NCI-H2171 (cell line): ENCODE data around the gene LMO7.
"Not testable (repeated sequence)": the region's sequence is repeated elsewhere in the genome, so short reads cannot be mapped to it uniquely, and the experiment has no call there.

Source experiments
- DNase-seq: peaks from one replicate; lab custom pipeline; 2025; lab: John Stamatoyannopoulos, UW

The LMO7 gene

GRCh38 chr13:75699062-75699461 is 62.9 kb downstream of the LMO7 start:
- DNase-seq: no peak

- DNase-seq: not testable (repeated sequence)
Measured at GRCh38 chr13:75699717-75700116, 63.6 kb downstream of the LMO7 start.

- no peak for DNase-seq
Measured at GRCh38 chr13:75700552-75700951, 64.4 kb downstream of the LMO7 start.

GRCh38 chr13:75702476-75702875 is 66.3 kb downstream of the LMO7 start:
- no peak for DNase-seq

GRCh38 chr13:75703769-75704168 is 67.6 kb downstream of the LMO7 start:
- DNase-seq: no peak

- no peak for DNase-seq
Measured at GRCh38 chr13:75704194-75704926, 68.2 kb downstream of the LMO7 start.

- DNase-seq: peak; percentile 74
Measured at GRCh38 chr13:75704927-75705288, 68.8 kb downstream of the LMO7 start.

GRCh38 chr13:75705395-75705794 is 69.3 kb downstream of the LMO7 start:
- no peak for DNase-seq

GRCh38 chr13:75705908-75706307 is 69.8 kb downstream of the LMO7 start:
- DNase-seq: no peak

- no peak for DNase-seq
Measured at GRCh38 chr13:75713852-75714251, 77.7 kb downstream of the LMO7 start.

- no peak for DNase-seq
Measured at GRCh38 chr13:75715601-75716523, 79.7 kb downstream of the LMO7 start.

GRCh38 chr13:75717525-75717924 is 81.4 kb downstream of the LMO7 start:
- no peak for DNase-seq

GRCh38 chr13:75721307-75721706 is 85.2 kb downstream of the LMO7 start:
- no peak for DNase-seq

GRCh38 chr13:75723901-75724300 is 87.8 kb downstream of the LMO7 start:
- DNase-seq: no peak

- no peak for DNase-seq
Measured at GRCh38 chr13:75724752-75725517, 88.8 kb downstream of the LMO7 start.

GRCh38 chr13:75725736-75726135 is 89.6 kb downstream of the LMO7 start:
- DNase-seq: no peak

- no peak for DNase-seq
Measured at GRCh38 chr13:75726306-75726705, 90.2 kb downstream of the LMO7 start.

GRCh38 chr13:75733113-75733512 is 97.0 kb downstream of the LMO7 start:
- not testable (repeated sequence) for DNase-seq

GRCh38 chr13:75736173-75736572 is 100.0 kb downstream of the LMO7 start:
- no peak for DNase-seq

GRCh38 chr13:75738841-75739240 is 102.7 kb downstream of the LMO7 start:
- no peak for DNase-seq

GRCh38 chr13:75739244-75739868 is 103.2 kb downstream of the LMO7 start:
- no peak for DNase-seq

GRCh38 chr13:75740031-75740430 is 103.9 kb downstream of the LMO7 start:
- DNase-seq: no peak
